Endothelial cell of umbilical vein (primary cell): ENCODE measurements around the gene BMPR1B. TPM values are rescaled to one million over a fixed set of nuclear protein-coding genes. Genes with fewer than 3 reads are reported as not detected.

ENCODE experiments used
- BruUV-seq: library from RNA; stranded (reverse); fragments of 400-500 nt; replicated peaks from 2 replicates; lab custom pipeline; 2021; lab: Mats Ljungman, UMichigan
- CTCF ChIA-PET: fragments of 300-600, 350-600 bp; sonication (Branson Sonifier 250); formaldehyde crosslinking; loops from one replicate; lab custom pipeline; 2021; ENCODE audit warnings: antibody characterized with exemption, inconsistent platforms; lab: Charles Lee
- POLR2A ChIA-PET: fragments of 300-600, 350-600 bp; sonication (Branson Sonifier 250); formaldehyde crosslinking; loops from one replicate; lab custom pipeline; 2021; ENCODE audit warnings: antibody characterized with exemption, inconsistent platforms; lab: Charles Lee
- DNase-seq: peaks from one replicate; pipeline ENCODE4 v3.0.0-alpha.2; 2011; ENCODE audit warnings: low read depth, low spot score
- FAIRE-seq: peaks from 2 replicates; lab custom pipeline; 2011; peaks lifted over from hg19 to GRCh38; lab: Jason Lieb, UNC
- H2AFZ ChIP-seq: 2 replicates; pipeline ENCODE4 v1.6.0; 2012; ENCODE audit warnings: low read depth, low read length, control low read depth, inconsistent platforms
- H3K27ac ChIP-seq: 2 replicates; pipeline ENCODE4 v1.5.1; 2011; ENCODE audit warnings: low read depth, mild to moderate bottlenecking, control low read depth, low read length, moderate library complexity; ENCODE audit not compliant: insufficient read depth
- H3K27me3 ChIP-seq, 2 experiments: 2 replicates each; pipeline versions ENCODE4 v1.6.0 to v1.6.1; 2011; ENCODE audit warnings: low read length in 2 of 2, mixed read lengths in 1 of 2; ENCODE audit not compliant: control insufficient read depth in 2 of 2, insufficient read depth in 2 of 2
- H3K36me3 ChIP-seq, 2 experiments: 2 replicates in 1 of 2; 3 replicates in 1 of 2; pipeline ENCODE4 v1.5.1; 2011; ENCODE audit warnings: low read length in 2 of 2, mild to moderate bottlenecking in 1 of 2, moderate library complexity in 1 of 2; ENCODE audit not compliant: control insufficient read depth in 2 of 2, insufficient read depth in 2 of 2; ENCODE audit errors: extremely low read depth in 1 of 2
- H3K4me1 ChIP-seq: 3 replicates; pipeline ENCODE4 v1.5.1; 2011; ENCODE audit warnings: mild to moderate bottlenecking, low read length; ENCODE audit not compliant: control insufficient read depth, insufficient read depth; ENCODE audit errors: extremely low read depth
- H3K4me2 ChIP-seq: 2 replicates; pipeline ENCODE4 v1.6.1; 2011; ENCODE audit warnings: low read length, control low read depth, mixed read lengths; ENCODE audit not compliant: insufficient read depth
- H3K4me3 ChIP-seq, 3 experiments: fragments of 200-600 bp in 1 of 3; sonication (generic), shearing (Covaris generic) in 1 of 3; replicated peaks in 1 of 3; 2 replicates each; pipeline ENCODE4 v1.5.1; 2011 to 2016; ENCODE audit warnings: control low read depth in 3 of 3, low read length in 3 of 3, mild to moderate bottlenecking in 2 of 3, inconsistent platforms in 1 of 3, low read depth in 1 of 3, moderate library complexity in 1 of 3; ENCODE audit not compliant: insufficient read depth in 1 of 3
- H3K79me2 ChIP-seq: 2 replicates; pipeline ENCODE4 v1.6.0; 2012; ENCODE audit warnings: low read length, inconsistent platforms; ENCODE audit not compliant: control insufficient read depth, insufficient read depth
- H3K9ac ChIP-seq: replicated peaks from 2 replicates; pipeline ENCODE3; 2011; ENCODE audit warnings: low read length, control low read depth; ENCODE audit not compliant: insufficient read depth; ENCODE audit errors: extremely low read depth
- H3K9me1 ChIP-seq: replicated peaks from 3 replicates; pipeline ENCODE4 v1.6.0; 2011; ENCODE audit warnings: mild to moderate bottlenecking, low read length; ENCODE audit not compliant: control insufficient read depth, insufficient read depth; ENCODE audit errors: extremely low read depth
- H3K9me3 ChIP-seq: replicated peaks from 2 replicates; pipeline ENCODE4 v1.5.1; 2012; ENCODE audit warnings: low read length, inconsistent platforms; ENCODE audit not compliant: control insufficient read depth, insufficient read depth
- H4K20me1 ChIP-seq: replicated peaks from 2 replicates; pipeline ENCODE3; 2011; ENCODE audit warnings: mild to moderate bottlenecking, low read length; ENCODE audit not compliant: control insufficient read depth, insufficient read depth; ENCODE audit errors: extremely low read depth
- CTCF ChIP-seq, 2 donors: IDR thresholded peaks; 1 replicate in 1 of 2; 2 replicates in 1 of 2; pipeline ENCODE4 v1.5.1; 2011; ENCODE audit warnings: low read length in 2 of 2, mild to moderate bottlenecking in 2 of 2, moderate library complexity in 2 of 2, control low read depth in 1 of 2, inconsistent platforms in 1 of 2, low read depth in 1 of 2; ENCODE audit not compliant: insufficient read depth in 1 of 2; ENCODE audit errors: extremely low read depth in 1 of 2
- EZH2 ChIP-seq: IDR thresholded peaks from 2 replicates; pipeline ENCODE4 v1.6.1; 2012; ENCODE audit warnings: borderline replicate concordance, low read depth, mild to moderate bottlenecking, moderate library complexity, low read length, inconsistent platforms; ENCODE audit not compliant: severe bottlenecking
- FOS ChIP-seq: IDR thresholded peaks from 2 replicates; pipeline ENCODE4 v1.6.1; 2011; ENCODE audit warnings: mild to moderate bottlenecking, low read length, moderate library complexity, borderline replicate concordance; ENCODE audit not compliant: insufficient read depth
- GATA2 ChIP-seq: IDR thresholded peaks from 2 replicates; pipeline ENCODE4 v1.7.0; 2011; ENCODE audit warnings: low read depth, mild to moderate bottlenecking, moderate library complexity, mixed read lengths, low read length; ENCODE audit not compliant: insufficient read length, insufficient read depth
- JUN ChIP-seq: IDR thresholded peaks from 2 replicates; pipeline ENCODE4 v1.6.1; 2011; ENCODE audit warnings: borderline replicate concordance, low read depth; ENCODE audit not compliant: insufficient read length, insufficient read depth
- MAX ChIP-seq: IDR thresholded peaks from 2 replicates; pipeline ENCODE4 v1.6.1; 2011; ENCODE audit not compliant: insufficient read depth, insufficient read length
- MYC ChIP-seq: IDR thresholded peaks from one replicate; pipeline ENCODE4 v1.6.1; 2011; ENCODE audit warnings: mild to moderate bottlenecking, low read depth, low read length
- POLR2A ChIP-seq: IDR thresholded peaks from 2 replicates; pipeline ENCODE4 v1.6.1; 2012; ENCODE audit warnings: low read depth, mild to moderate bottlenecking, control low read depth, low read length
- POLR2AphosphoS5 ChIP-seq: IDR thresholded peaks from 2 replicates; pipeline ENCODE4 v1.6.1; 2012; ENCODE audit warnings: low read depth, mild to moderate bottlenecking, control low read depth, low read length, moderate library complexity; ENCODE audit not compliant: insufficient read depth
- dilution Hi-C: fragments of 300-500 bp; cut with MboI; formaldehyde crosslinking; loops from one replicate; pipeline ENCODE4 v1.15.0; 2019; ENCODE audit warnings: low sequenced_read_pairs; ENCODE audit not compliant: extremely low pct_ligation_motif_present
- intact Hi-C: fragments of 100-400 bp; cut with micrococcal nuclease; formaldehyde crosslinking; loops from one replicate; pipeline ENCODE4 v1.10.0; 2022
- polyA plus RNA-seq, 4 experiments: library from polyadenylated mRNA; depleted of rRNA in 3 of 4; stranded (reverse) in 3 of 4; unstranded in 1 of 4; fragments of >200 nt; gene quantifications; 2 replicates each; pipeline versions ENCODE4 v1.2.1 to v1.2.3, GENCODE V29; 2011 to 2012; ENCODE audit warnings: missing spikeins in 1 of 4
- total RNA-seq: library from RNA; stranded (reverse); gene quantifications from 2 replicates; pipeline ENCODE4 v1.2.3, GENCODE V29; 2021

The BMPR1B gene
- total and polyA plus RNA-seq, 2 donors (not counting 3 experiments of a cell fraction or from before 2014, with no cell fraction given), result 0.28 to 2.1 TPM

GRCh38 chr4:94934864-94935263 is 177.1 kb downstream of the BMPR1B start:
- no peak overlapping the region for H3K4me2 ChIP-seq
- no TSS peak for BruUV-seq
- FAIRE-seq (no peak), DNase-seq (peak; percentile 42)
- H3K9ac ChIP-seq, result no peak overlapping the region
- peaks cover 2% of the 10 kb centered on the region for H3K4me1 ChIP-seq
- intact Hi-C loops (no loop called here), dilution Hi-C loops (no loop called here)
- ChIA-PET CTCF (no interaction called here), POLR2A (no interaction called here)
- H3K36me3 ChIP-seq, result no peaks in the 10 kb centered on the region
- no peaks in the 10 kb centered on the region for H3K9me1 ChIP-seq
- no peak overlapping the region for H3K4me3 ChIP-seq
- no peaks in the 10 kb centered on the region for H4K20me1 ChIP-seq
- H3K9me3 ChIP-seq, result no peaks in the 10 kb centered on the region
- no peaks in the 10 kb centered on the region for H3K79me2 ChIP-seq
- H3K27ac ChIP-seq, result no peak overlapping the region
- H2AFZ ChIP-seq, result no peak overlapping the region
- TF ChIP-seq GATA2, result no peak
- no peak for TF ChIP-seq POLR2A
- no peak for TF ChIP-seq CTCF (IDR thresholded peaks at IDR 0.05; ENCODE audit: extremely low read depth in 1 of 2, insufficient read depth in 1 of 2, low read depth in 1 of 2, low read length in 2 of 2)
- TF ChIP-seq MYC, result no peak
- no peak for TF ChIP-seq JUN
- TF ChIP-seq MAX, result no peak
- TF ChIP-seq EZH2, result no peak
- TF ChIP-seq FOS, result no peak
- no peak for TF ChIP-seq POLR2AphosphoS5
- no peaks in the 10 kb centered on the region for H3K27me3 ChIP-seq
